Renal cortical epithelial cell (primary cell): ENCODE measurements around the gene EAF2. TPM values are rescaled to one million over a fixed set of nuclear protein-coding genes. Genes with fewer than 3 reads are reported as not detected.
A peak's percentile ranks its signal among the peaks of the same experiment; 100 is the strongest.
"Not testable (repeated sequence)": the region's sequence is repeated elsewhere in the genome, so short reads cannot be mapped to it uniquely, and the experiment has no call there.

ENCODE experiments used
- DNase-seq: peaks from one replicate; pipeline ENCODE4 v3.0.0-alpha.2; 2011; ENCODE audit warnings: low read depth
- total RNA-seq: library from RNA; depleted of rRNA; stranded (reverse); fragments of >200 nt; gene quantifications from 2 replicates; pipeline ENCODE4 v1.2.3, GENCODE V29; 2014

The EAF2 gene
- total RNA-seq, 1 donor from 2014 or later, result 4.0 TPM

- DNase-seq, result not testable (repeated sequence)
Measured at GRCh38 chr3:121863247-121863646, 28.2 kb downstream of the EAF2 start.

- DNase-seq, result no peak
Measured at GRCh38 chr3:121863801-121864200, 28.8 kb downstream of the EAF2 start.

- no peak for DNase-seq
Measured at GRCh38 chr3:121869736-121870135, 34.7 kb downstream of the EAF2 start.

- no peak for DNase-seq
Measured at GRCh38 chr3:121870717-121871116, 35.7 kb downstream of the EAF2 start.

GRCh38 chr3:121871430-121871829 lies 36.4 kb downstream of the EAF2 start:
- DNase-seq, result peak; percentile 7

GRCh38 chr3:121878411-121878810 lies 43.4 kb downstream of the EAF2 start:
- DNase-seq, result no peak

- DNase-seq, result peak; percentile 34
Measured at GRCh38 chr3:121883507-121883906, 48.5 kb downstream of the EAF2 start.

DNA sequence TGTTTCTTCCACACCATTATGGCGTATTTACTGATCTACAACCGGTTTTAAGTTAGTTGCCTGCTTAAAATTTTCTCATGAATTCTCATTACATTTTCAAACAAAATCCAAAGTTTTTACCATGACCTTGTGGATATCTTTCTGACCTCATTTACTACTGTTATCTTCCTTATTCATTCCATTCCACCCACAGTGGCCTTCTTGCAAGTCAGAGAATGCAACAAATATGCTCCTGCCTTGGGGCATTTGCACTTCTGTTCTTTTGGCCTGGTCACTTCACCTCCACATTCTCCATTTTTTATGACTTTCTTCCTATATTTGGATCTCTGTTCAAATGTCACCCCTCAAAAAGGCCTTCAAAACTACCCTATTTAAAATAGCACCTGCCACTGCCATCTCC lies 50.4 kb downstream of the EAF2 start:
- no peak for DNase-seq

GRCh38 chr3:121894301-121894990 lies 59.4 kb downstream of the EAF2 start, which contains the start of gene SLC15A2:
TSS of gene SLC15A2 (plus strand) at chr3:121894401. CDS start at chr3:121894477, 76 bp downstream.
- peak; percentile 36 for DNase-seq

- peak; percentile 54 for DNase-seq
Measured at GRCh38 chr3:121895121-121895520, 60.1 kb downstream of the EAF2 start.

GRCh38 chr3:121895736-121896135 lies 60.7 kb downstream of the EAF2 start:
- no peak for DNase-seq

DNA sequence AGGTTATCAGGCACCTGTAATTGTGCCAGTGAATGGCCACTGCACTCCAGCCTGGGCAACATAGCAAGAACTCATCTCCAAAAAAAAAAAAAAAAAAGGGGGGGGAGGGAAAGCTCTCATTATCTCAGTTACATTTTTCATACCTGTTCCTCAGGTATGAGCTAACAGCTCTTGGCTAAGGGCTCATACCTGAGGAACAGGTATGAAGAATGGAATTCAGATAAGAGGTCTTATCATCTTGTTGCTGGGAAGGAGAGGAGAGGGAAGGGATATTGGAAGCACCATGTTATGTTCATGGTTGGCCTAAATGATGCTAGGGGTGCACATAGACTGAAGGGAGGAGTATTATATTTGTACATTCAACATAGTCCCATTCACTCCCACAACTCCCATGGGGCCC lies 61.8 kb downstream of the EAF2 start:
- DNase-seq, result no peak

DNA sequence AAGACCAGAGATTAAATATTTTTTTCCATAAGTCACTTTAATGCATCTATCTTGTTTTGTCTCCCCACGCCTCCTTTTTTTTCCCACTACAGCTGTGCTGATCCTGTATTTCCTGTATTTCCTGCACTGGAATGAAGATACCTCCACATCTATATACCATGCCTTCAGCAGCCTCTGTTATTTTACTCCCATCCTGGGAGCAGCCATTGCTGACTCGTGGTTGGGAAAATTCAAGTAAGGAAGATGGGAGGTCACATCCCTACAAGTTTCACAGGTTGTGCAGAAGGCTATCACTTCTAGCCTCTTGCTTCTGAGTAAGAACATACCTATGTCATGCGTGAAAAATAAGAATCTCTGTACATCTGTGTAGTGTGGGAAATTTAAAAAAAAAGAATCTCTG lies 62.3 kb downstream of the EAF2 start:
- DNase-seq, result no peak

DNA sequence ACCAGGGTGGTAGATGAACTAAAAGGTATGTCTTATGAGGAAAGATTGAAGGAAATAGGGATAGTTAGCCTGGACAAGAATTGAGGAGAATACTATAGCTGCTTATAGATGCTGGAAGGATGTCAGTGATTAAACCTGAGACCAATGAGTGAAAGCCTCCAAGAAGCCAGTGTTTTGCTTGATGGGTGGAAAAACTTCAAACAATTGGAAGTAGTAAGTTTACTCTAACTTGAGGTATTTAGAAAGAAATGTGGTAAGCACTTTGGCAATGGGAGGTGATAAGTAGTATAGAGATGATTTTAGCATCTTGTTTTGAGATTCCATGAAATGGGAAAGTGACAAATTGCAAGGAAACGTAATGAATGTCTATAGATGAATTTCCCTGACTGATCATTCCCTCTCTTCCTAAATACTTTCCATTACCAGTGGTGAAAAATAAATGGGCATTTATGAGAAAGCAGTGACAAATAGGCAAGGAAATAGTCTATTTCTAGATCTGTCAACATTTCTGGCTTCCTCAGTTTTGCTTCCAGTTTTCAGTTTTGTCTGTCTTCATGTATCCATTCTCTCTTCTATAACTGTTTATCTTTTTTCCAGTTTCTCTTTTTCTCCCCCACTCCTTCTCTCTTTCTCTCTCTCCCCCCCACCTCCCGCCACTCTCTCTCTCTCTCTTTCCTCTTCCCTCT lies 78.4 kb downstream of the EAF2 start:
- no peak for DNase-seq

- no peak for DNase-seq
Measured at GRCh38 chr3:121914081-121914998, 79.3 kb downstream of the EAF2 start.

- DNase-seq, result peak; percentile 86
Measured at GRCh38 chr3:121916189-121916588, 81.2 kb downstream of the EAF2 start.

- DNase-seq, result peak; percentile 23
Measured at GRCh38 chr3:121918779-121919483, 83.9 kb downstream of the EAF2 start.

GRCh38 chr3:121924734-121925133 lies 89.7 kb downstream of the EAF2 start:
- DNase-seq, result no peak

DNA sequence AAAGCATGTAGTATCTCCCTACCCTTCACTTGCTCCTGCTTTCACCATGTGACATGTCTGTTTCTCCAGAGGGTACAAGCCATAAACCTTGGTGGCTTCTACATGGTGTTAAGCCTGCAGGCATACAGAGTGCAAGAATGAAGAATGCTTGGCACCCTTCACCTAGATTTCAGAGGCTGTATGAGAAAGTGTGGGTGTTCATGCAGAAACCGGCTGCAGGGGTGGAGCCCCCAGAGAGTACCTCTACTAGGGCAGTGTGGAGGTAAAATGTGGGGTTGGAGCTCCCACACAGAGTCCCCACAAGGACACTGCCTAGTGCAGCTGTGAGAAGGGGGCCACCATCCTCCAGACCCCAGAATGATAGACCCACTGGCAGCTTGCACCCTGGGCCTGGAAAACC lies 91.4 kb downstream of the EAF2 start:
- DNase-seq, result no peak
